Measurements from ENCODE around the gene TRAF7.

TRAF7 gene

GRCh38 chr16:2143878-2144485 is 11.6 kb upstream of the TRAF7 start:
- H3K9ac ChIP-seq (ENCODE audit: low read depth, low read length, poor library complexity, severe bottlenecking), result no peak overlapping the region
- H3K36me3 ChIP-seq (ENCODE audit: insufficient read depth, low read length), result no peaks in the 10 kb centered on the region
- TF ChIP-seq EZH2phosphoT487 (IDR thresholded peaks at IDR 0.05; ENCODE audit: borderline replicate concordance), result no peak
- no peak for TF ChIP-seq CTCF (conservative IDR thresholded peaks at IDR 0.05; ENCODE audit: low read length)
- H3K79me2 ChIP-seq (ENCODE audit: insufficient read depth, low read length), result no peaks in the 10 kb centered on the region
- H3K9me3 ChIP-seq (ENCODE audit: insufficient read depth, low read depth, low read length), result no peaks in the 10 kb centered on the region
- H3K4me1 ChIP-seq (ENCODE audit: insufficient read depth, low read length, poor library complexity, severe bottlenecking), result no peaks in the 10 kb centered on the region
- no peak overlapping the region for H3K4me3 ChIP-seq (ENCODE audit: low read length, poor library complexity, severe bottlenecking)
- H3K27me3 ChIP-seq (ENCODE audit: insufficient read depth, low read length, poor library complexity, severe bottlenecking), result no peaks in the 10 kb centered on the region
- H3K4me2 ChIP-seq (ENCODE audit: low read depth, low read length, poor library complexity, severe bottlenecking), result no peak overlapping the region
- H2AFZ ChIP-seq (ENCODE audit: low read length), result no peak overlapping the region
- H3K9me2 ChIP-seq (replicated peaks; ENCODE audit: low read depth, low read length), result no peaks in the 10 kb centered on the region
- H4K20me1 ChIP-seq (ENCODE audit: insufficient read depth, low read length, poor library complexity, severe bottlenecking), result no peaks in the 10 kb centered on the region
- no peaks in the 10 kb centered on the region for H3F3A ChIP-seq (ENCODE audit: low read depth)

- Histone ChIP-seq H3K79me2 (ENCODE audit: insufficient read depth, low read length) (0 out of 2 replicates have a peak, but pooled peaks cover 4% of the 10 kb centered on the region), H3K9ac (ENCODE audit: low read depth, low read length, poor library complexity, severe bottlenecking) (no peak overlapping the region), H3K4me2 (ENCODE audit: low read depth, low read length, poor library complexity, severe bottlenecking) (no peak overlapping the region), H3K4me1 (ENCODE audit: insufficient read depth, low read length, poor library complexity, severe bottlenecking) (no peaks in the 10 kb centered on the region), H2AFZ (ENCODE audit: low read length) (no peak overlapping the region), H3K36me3 (ENCODE audit: insufficient read depth, low read length) (no peaks in the 10 kb centered on the region), H3K27me3 (ENCODE audit: insufficient read depth, low read length, poor library complexity, severe bottlenecking) (no peaks in the 10 kb centered on the region), H3K9me3 (ENCODE audit: insufficient read depth, low read depth, low read length) (no peaks in the 10 kb centered on the region), H4K20me1 (ENCODE audit: insufficient read depth, low read length, poor library complexity, severe bottlenecking) (peaks cover 13% of the 10 kb centered on the region), H3K4me3 (ENCODE audit: low read length, poor library complexity, severe bottlenecking) (no peak overlapping the region), H3K9me2 (replicated peaks; ENCODE audit: low read depth, low read length) (no peaks in the 10 kb centered on the region), H3F3A (ENCODE audit: low read depth) (no peaks in the 10 kb centered on the region)
- TF ChIP-seq CTCF (conservative IDR thresholded peaks at IDR 0.05; ENCODE audit: low read length) (no peak), EZH2phosphoT487 (IDR thresholded peaks at IDR 0.05; ENCODE audit: borderline replicate concordance) (no peak)
These were observed 9.7 kb upstream of the TRAF7 start for GRCh38 chr16:2145843-2146242.

GRCh38 chr16:2147378-2147777 is 8.2 kb upstream of the TRAF7 start:
- H3K27me3 ChIP-seq (ENCODE audit: insufficient read depth, low read length, poor library complexity, severe bottlenecking), result no peaks in the 10 kb centered on the region
- peaks cover 23% of the 10 kb centered on the region for H4K20me1 ChIP-seq (ENCODE audit: insufficient read depth, low read length, poor library complexity, severe bottlenecking)
- H3K9me3 ChIP-seq (ENCODE audit: insufficient read depth, low read depth, low read length), result no peaks in the 10 kb centered on the region
- no peaks in the 10 kb centered on the region for H3K4me1 ChIP-seq (ENCODE audit: insufficient read depth, low read length, poor library complexity, severe bottlenecking)
- no peaks in the 10 kb centered on the region for H3K9me2 ChIP-seq (replicated peaks; ENCODE audit: low read depth, low read length)
- no peak overlapping the region for H3K4me3 ChIP-seq (ENCODE audit: low read length, poor library complexity, severe bottlenecking)
- H2AFZ ChIP-seq (ENCODE audit: low read length), result no peak overlapping the region
- TF ChIP-seq EZH2phosphoT487 (IDR thresholded peaks at IDR 0.05; ENCODE audit: borderline replicate concordance), result no peak
- TF ChIP-seq CTCF (conservative IDR thresholded peaks at IDR 0.05; ENCODE audit: low read length), result no peak
- H3K36me3 ChIP-seq (ENCODE audit: insufficient read depth, low read length), result no peaks in the 10 kb centered on the region
- peaks cover 13% of the 10 kb centered on the region; the same call in 1 of the 2 replicates for H3K79me2 ChIP-seq (ENCODE audit: insufficient read depth, low read length)
- no peak overlapping the region for H3K4me2 ChIP-seq (ENCODE audit: low read depth, low read length, poor library complexity, severe bottlenecking)
- no peaks in the 10 kb centered on the region for H3F3A ChIP-seq (ENCODE audit: low read depth)
- no peak overlapping the region for H3K9ac ChIP-seq (ENCODE audit: low read depth, low read length, poor library complexity, severe bottlenecking)
